ENCODE results near the gene LCN12.

- no peak for TF ChIP-seq CTCF (IDR thresholded peaks at IDR 0.05; ENCODE audit: low read depth, low read length)
- no peak for TF ChIP-seq EZH2phosphoT487 (IDR thresholded peaks at IDR 0.05; ENCODE audit: low read depth)
These were observed 18.3 kb downstream of the LCN12 start for GRCh38 chr9:136970361-136970760.
